Calu3 (cell line): Measurements from ENCODE around the gene PVR. TPM values are rescaled to one million over a fixed set of nuclear protein-coding genes. Genes with fewer than 3 reads are reported as not detected.

Experiments
- BruUV-seq: library from RNA; stranded (reverse); fragments of 400-500 nt; replicated peaks from 2 replicates; lab custom pipeline; 2021; lab: Mats Ljungman, UMichigan
- CTCF ChIA-PET: fragments of 300-600 bp; sonication (Branson Sonifier 250); formaldehyde crosslinking; loops from one replicate; lab custom pipeline; 2022; ENCODE audit warnings: antibody characterized with exemption; lab: Charles Lee
- DNase-seq: peaks from one replicate; pipeline ENCODE4 v3.0.0; 2022
- H3K27ac Mint-ChIP-seq: one replicate; pipeline ENCODE4 v1.8.0; 2022; ENCODE audit warnings: mixed read lengths; ENCODE audit not compliant: unreplicated experiment
- H3K27me3 Mint-ChIP-seq: one replicate; pipeline ENCODE4 v1.8.0; 2022; ENCODE audit warnings: mixed read lengths; ENCODE audit not compliant: unreplicated experiment
- H3K36me3 Mint-ChIP-seq: one replicate; pipeline ENCODE4 v1.8.0; 2022; ENCODE audit warnings: mild to moderate bottlenecking, moderate library complexity, mixed read lengths; ENCODE audit not compliant: insufficient read depth, unreplicated experiment
- H3K4me1 Mint-ChIP-seq: one replicate; pipeline ENCODE4 v1.8.0; 2022; ENCODE audit warnings: mild to moderate bottlenecking, low read depth, mixed read lengths; ENCODE audit not compliant: unreplicated experiment
- H3K4me3 Mint-ChIP-seq: one replicate; pipeline ENCODE4 v1.8.0; 2022; ENCODE audit warnings: mild to moderate bottlenecking, low read depth, moderate library complexity, mixed read lengths; ENCODE audit not compliant: unreplicated experiment
- H3K9me3 Mint-ChIP-seq: one replicate; pipeline ENCODE4 v1.8.0; 2022; ENCODE audit warnings: low read depth, mixed read lengths; ENCODE audit not compliant: unreplicated experiment
- CTCF ChIP-seq: fragments of 200-600 bp; IDR thresholded peaks from one replicate; pipeline ENCODE4 v1.8.0; 2022; ENCODE audit warnings: antibody characterized with exemption; ENCODE audit not compliant: unreplicated experiment
- intact Hi-C: fragments of 100-400 bp; cut with micrococcal nuclease; formaldehyde crosslinking; loops from one replicate; pipeline ENCODE4 v1.10.0; 2022; ENCODE audit not compliant: unreplicated experiment
- total RNA-seq: library from RNA; stranded (reverse); gene quantifications from 2 replicates; pipeline ENCODE4 v1.2.3, GENCODE V29; 2022

Gene PVR
- total RNA-seq, 1 experiment from 2014 or later = 215 TPM

GRCh38 chr19:44653343-44653742 is 9.6 kb downstream of the PVR start:
- no peak for TF ChIP-seq CTCF
- DNase-seq = no peak
- Mint-ChIP-seq H3K36me3 (peaks cover 96% of the 10 kb centered on the region), H3K27me3 (no peaks in the 10 kb centered on the region), H3K27ac (peak overlapping the region; percentile 43), H3K9me3 (no peaks in the 10 kb centered on the region), H3K4me3 (no peak overlapping the region), H3K4me1 (peaks cover 82% of the 10 kb centered on the region)
- BruUV-seq = no TSS peak
- CTCF ChIA-PET = interaction anchor here (5.1 kb wide), 1 partner anchor 82 kb away, joined by 40 read pairs; no protein-coding TSS in a partner anchor
- intact Hi-C loops = no loop called here

- TF ChIP-seq CTCF = peak; percentile 88
- no TSS peak for BruUV-seq
- peak overlapping the region; percentile 33 for H3K4me3 Mint-ChIP-seq
- CTCF ChIA-PET = interaction anchor here (0.6 to 5.1 kb wide), 16 partner anchors 9 to 124 kb away, joined by 3 to 40 read pairs (median 4); partner anchors contain the start of gene PVR
- H3K9me3 Mint-ChIP-seq = no peaks in the 10 kb centered on the region
- intact Hi-C loops = no loop called here
- peak; percentile 91 for DNase-seq
- peak overlapping the region; percentile 43 for H3K27ac Mint-ChIP-seq
- H3K36me3 Mint-ChIP-seq = peaks cover 96% of the 10 kb centered on the region
- H3K27me3 Mint-ChIP-seq = no peaks in the 10 kb centered on the region
- H3K4me1 Mint-ChIP-seq = peaks cover 73% of the 10 kb centered on the region
Measured at GRCh38 chr19:44653977-44654774, 10.5 kb downstream of the PVR start.

- intact Hi-C loops = loop anchor here (1.0 kb wide), 2 partner anchors 69 to 80 kb away; no protein-coding TSS in a partner anchor
- no peaks in the 10 kb centered on the region for H3K9me3 Mint-ChIP-seq
- H3K27ac Mint-ChIP-seq = peak overlapping the region; percentile 84
- peak; percentile 96 for TF ChIP-seq CTCF
- BruUV-seq = no TSS peak
- CTCF ChIA-PET = interaction anchor here (0.5 to 5.1 kb wide), 7 partner anchors 15 to 91 kb away, joined by 3 to 40 read pairs (median 9); no protein-coding TSS in a partner anchor
- peak; percentile 77 for DNase-seq
- peak overlapping the region; percentile 11 for H3K4me3 Mint-ChIP-seq
- peaks cover 52% of the 10 kb centered on the region for H3K4me1 Mint-ChIP-seq
- H3K36me3 Mint-ChIP-seq = peaks cover 98% of the 10 kb centered on the region
- no peaks in the 10 kb centered on the region for H3K27me3 Mint-ChIP-seq
Measured at GRCh38 chr19:44657211-44657921, 13.7 kb downstream of the PVR start.

GRCh38 chr19:44658069-44658733 is 14.5 kb downstream of the PVR start:
- Mint-ChIP-seq H3K9me3 (no peaks in the 10 kb centered on the region), H3K27ac (peak overlapping the region; percentile 84), H3K27me3 (no peaks in the 10 kb centered on the region), H3K4me3 (no peak overlapping the region), H3K4me1 (peaks cover 50% of the 10 kb centered on the region), H3K36me3 (peaks cover 98% of the 10 kb centered on the region)
- no TSS peak for BruUV-seq
- DNase-seq = no peak
- intact Hi-C loops = no loop called here
- CTCF ChIA-PET = interaction anchor here (1.2 to 5.1 kb wide), 3 partner anchors 81 to 92 kb away, joined by 4 to 40 read pairs (median 29); no protein-coding TSS in a partner anchor
- no peak for TF ChIP-seq CTCF
